Gastroesophageal sphincter (tissue), 4 donors: ENCODE data around the gene FNDC11. TPM values are rescaled to one million over a fixed set of nuclear protein-coding genes. Genes with fewer than 3 reads are reported as not detected.

Source experiments
- ATAC-seq: fragments of 150-250 bp; one replicate; pipeline ENCODE4 v1.9.1; 2016; ENCODE audit warnings: mild to moderate bottlenecking, moderate library complexity
- H3K27ac ChIP-seq, 4 donors: fragments of 200-600 bp; sonication (generic) in 3 of 4; 1 replicate in 3 of 4; 2 replicates in 1 of 4; pipeline ENCODE4 v1.5.1; 2016 to 2019
- H3K27me3 ChIP-seq: fragments of 200-600 bp; sonication (generic); one replicate; pipeline ENCODE4 v1.5.1; 2019
- H3K36me3 ChIP-seq, 2 donors: fragments of 200-600 bp; sonication (generic); one replicate each; pipeline ENCODE4 v1.5.1; 2019; ENCODE audit warnings: control low read depth in 1 of 2
- H3K4me1 ChIP-seq, 3 donors: fragments of 200-600 bp; sonication (generic); 1 replicate in 2 of 3; 2 replicates in 1 of 3; pipeline ENCODE4 v1.5.1; 2016 to 2019; ENCODE audit warnings: control low read depth in 2 of 3
- H3K4me3 ChIP-seq, 2 donors: fragments of 200-600 bp; sonication (generic); one replicate each; pipeline ENCODE4 v1.5.1; 2019; ENCODE audit warnings: mild to moderate bottlenecking in 1 of 2, moderate library complexity in 1 of 2
- H3K9me3 ChIP-seq, 3 donors: fragments of 200-600 bp; sonication (generic); one replicate each; pipeline ENCODE4 v1.5.1; 2017 to 2019; ENCODE audit warnings: control low read depth in 2 of 3
- CTCF ChIP-seq, 4 experiments: fragments of 200-600 bp in 2 of 4; fragments of 450-650 bp in 2 of 4; sonication (generic) in 1 of 4; IDR thresholded peaks; one replicate each; pipeline ENCODE4 v1.5.1; 2017 to 2019; ENCODE audit warnings: antibody characterized with exemption in 4 of 4, mild to moderate bottlenecking in 2 of 4, moderate library complexity in 2 of 4
- EP300 ChIP-seq: sonication (generic); formaldehyde crosslinking; IDR thresholded peaks from one replicate; pipeline ENCODE4 v1.6.1; 2017; ENCODE audit warnings: antibody characterized with exemption, mild to moderate bottlenecking
- POLR2A ChIP-seq, 2 donors: fragments of 450-650 bp; IDR thresholded peaks; one replicate each; pipeline ENCODE4 v1.6.1; 2017; ENCODE audit warnings: antibody characterized with exemption in 2 of 2, mild to moderate bottlenecking in 2 of 2, moderate library complexity in 1 of 2
- POLR2AphosphoS5 ChIP-seq: sonication (generic); formaldehyde crosslinking; IDR thresholded peaks from one replicate; pipeline ENCODE4 v1.6.1; 2017; ENCODE audit warnings: antibody characterized with exemption
- WGBS, 2 donors: methylation state at CpG; one replicate each; pipeline ENCODE4 v1.1.5; 2018; ENCODE audit warnings: low coverage in 1 of 2; 5-methylcytosine and 5-hydroxymethylcytosine counted together
- total RNA-seq, 4 donors: library from RNA; depleted of rRNA; stranded (reverse); fragments of >200 nt; gene quantifications; one replicate each; pipeline ENCODE4 v1.1.0, GENCODE V29; 2016

The FNDC11 gene
- total RNA-seq, 4 donors from 2014 or later: 0.27 TPM; not detected in 3

- peaks cover 8% of the 10 kb centered on the region for H3K27me3 ChIP-seq
- no peak overlapping the region for H3K4me3 ChIP-seq
- no peak overlapping the region for H3K27ac ChIP-seq
- H3K9me3 ChIP-seq: no peaks in the 10 kb centered on the region
- ATAC-seq: no peak
- H3K4me1 ChIP-seq: no peaks in the 10 kb centered on the region
- WGBS, 2 donors: 91 to 100% methylated on average over 3 to 8 of the region's 36 CpGs
- TF ChIP-seq EP300 (no peak), POLR2A (IDR thresholded peaks at IDR 0.05) (no peak), CTCF (IDR thresholded peaks at IDR 0.05) (no peak), POLR2AphosphoS5 (no peak)
- H3K36me3 ChIP-seq: peaks cover 0 to 89% of the 10 kb centered on the region in 2 donors
These were observed 7.9 kb downstream of the FNDC11 start for GRCh38 chr20:63561624-63562396.

- H3K9me3 ChIP-seq: no peaks in the 10 kb centered on the region
- H3K36me3 ChIP-seq: peaks cover 0 to 96% of the 10 kb centered on the region in 2 donors
- H3K27me3 ChIP-seq: peaks cover 8% of the 10 kb centered on the region
- WGBS, 2 donors: 100% methylated on average over 2 of the region's 54 CpGs; no CpG with 5 or more reads in 1 of the 2 donors
- H3K4me1 ChIP-seq: no peaks in the 10 kb centered on the region
- ATAC-seq: no peak
- no peak overlapping the region for H3K27ac ChIP-seq
- H3K4me3 ChIP-seq: no peak overlapping the region
- no peak for TF ChIP-seq POLR2AphosphoS5
- TF ChIP-seq EP300: no peak
- TF ChIP-seq POLR2A (IDR thresholded peaks at IDR 0.05): no peak
- no peak for TF ChIP-seq CTCF (IDR thresholded peaks at IDR 0.05)
These were observed 8.7 kb downstream of the FNDC11 start for GRCh38 chr20:63562461-63563224.

DNA sequence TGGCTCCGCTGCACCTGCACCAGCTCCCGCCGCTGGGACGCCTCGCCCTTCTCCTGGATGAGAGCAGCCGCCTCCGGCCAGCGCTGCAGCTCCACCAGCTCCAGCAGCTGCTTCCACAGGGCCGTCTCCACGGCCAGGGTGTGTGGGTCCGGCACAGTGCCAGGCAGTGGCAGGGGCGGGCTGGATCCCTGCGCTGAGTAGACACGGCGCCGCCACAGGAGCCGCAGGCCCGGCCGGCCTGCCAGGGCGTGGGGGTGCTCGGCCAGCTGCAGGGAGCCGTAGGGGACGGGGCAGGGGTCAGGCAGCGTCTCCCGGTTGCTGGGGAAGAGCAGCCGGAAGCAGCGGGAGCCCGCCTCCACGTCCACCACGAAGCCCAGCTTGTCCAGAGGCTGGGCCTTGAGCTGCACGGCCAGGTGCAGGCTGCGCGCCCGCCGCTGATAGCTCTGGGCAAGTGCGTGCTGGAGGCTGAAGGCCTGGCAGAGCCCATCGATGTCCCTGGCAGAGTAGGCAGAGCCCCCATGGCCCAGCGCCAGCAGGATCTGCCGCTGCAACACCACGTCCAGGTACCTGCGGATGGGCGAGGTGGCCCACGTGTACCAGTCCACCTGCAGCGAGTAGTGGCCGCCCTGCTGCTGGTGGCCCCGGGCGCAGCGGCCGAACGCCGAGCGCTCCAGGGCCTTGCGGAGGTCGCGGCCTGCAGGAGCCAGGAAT, 9.4 kb downstream of the FNDC11 start:
- TF ChIP-seq POLR2A (IDR thresholded peaks at IDR 0.05) (no peak), CTCF (IDR thresholded peaks at IDR 0.05) (no peak), POLR2AphosphoS5 (no peak), EP300 (no peak)
- H3K9me3 ChIP-seq: no peaks in the 10 kb centered on the region
- no peak overlapping the region for H3K4me3 ChIP-seq
- 87% methylated on average over 6 of the region's 55 CpGs; no CpG with 5 or more reads in 1 of the 2 donors for WGBS, 2 donors
- H3K4me1 ChIP-seq: peaks cover 0 to 5% (median 0%) of the 10 kb centered on the region in 3 donors
- peaks cover 0 to 96% of the 10 kb centered on the region in 2 donors for H3K36me3 ChIP-seq
- H3K27me3 ChIP-seq: peaks cover 4% of the 10 kb centered on the region
- ATAC-seq: no peak
- H3K27ac ChIP-seq: no peak overlapping the region

GRCh38 chr20:63564036-63564810, 10.3 kb downstream of the FNDC11 start:
- ATAC-seq: no peak
- Histone ChIP-seq H3K27ac (no peak overlapping the region), H3K36me3 (peaks cover 0 to 88% of the 10 kb centered on the region in 2 donors), H3K4me1 (peaks cover 0 to 11% (median 0%) of the 10 kb centered on the region in 3 donors), H3K27me3 (peaks cover 4% of the 10 kb centered on the region), H3K9me3 (no peaks in the 10 kb centered on the region), H3K4me3 (no peak overlapping the region)
- WGBS, 2 donors: no CpG with 5 or more reads among the region's 62 CpGs
- TF ChIP-seq CTCF (IDR thresholded peaks at IDR 0.05) (no peak), EP300 (no peak), POLR2A (IDR thresholded peaks at IDR 0.05) (no peak), POLR2AphosphoS5 (no peak)
